Stimulated activated CD4-positive, alpha-beta T cell treated with anti-CD3 and anti-CD28 coated beads, TNF-alpha, amount 100 ng/mL, for 24 hours (primary cell): ENCODE measurements around the gene DENND2C.

ENCODE experiments used
- DNase-seq, 3 experiments: peaks; one replicate each; pipeline ENCODE4 v3.0.0-alpha.2; 2020; ENCODE audit warnings: low read depth in 3 of 3

Gene DENND2C

GRCh38 chr1:114540821-114541220, 129.0 kb downstream of the DENND2C start:
- no peak for DNase-seq

- no peak for DNase-seq
Observed at GRCh38 chr1:114540272-114540671, 129.6 kb downstream of the DENND2C start.

GRCh38 chr1:114536043-114536442, 133.8 kb downstream of the DENND2C start:
- DNase-seq, result no peak

GRCh38 chr1:114535401-114535800, 134.4 kb downstream of the DENND2C start:
- DNase-seq, result no peak
